NCI-H446 treated with DMSO at 0.1 percent for 48 hours (cell line): ENCODE results near the gene CD2.

Source experiments
- DNase-seq: peaks from one replicate; lab custom pipeline; 2025; lab: John Stamatoyannopoulos, UW

The CD2 gene

GRCh38 chr1:116760996-116761665 is 6.9 kb downstream of the CD2 start:
- DNase-seq: no peak

- DNase-seq: no peak
These were observed 8.1 kb downstream of the CD2 start for GRCh38 chr1:116762281-116762680.

DNA sequence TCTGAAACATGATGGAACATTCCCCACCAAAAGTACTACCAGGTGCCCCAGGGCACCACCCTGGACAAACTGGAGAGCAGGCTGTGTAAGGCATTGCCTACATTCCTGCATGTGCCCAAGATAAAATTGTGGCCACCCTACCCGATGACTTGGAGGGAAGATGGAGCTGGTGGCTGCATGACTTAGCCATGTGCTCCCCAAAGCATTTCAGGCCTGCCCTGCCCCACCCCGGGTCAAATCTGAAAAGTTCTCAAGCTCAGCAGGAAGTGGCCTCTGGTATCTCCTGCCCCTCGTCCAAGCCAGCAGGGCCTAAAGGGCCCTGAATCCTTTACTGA is 8.5 kb downstream of the CD2 start:
- DNase-seq: no peak

- DNase-seq: no peak
These were observed 9.0 kb downstream of the CD2 start for GRCh38 chr1:116763116-116763786.

- DNase-seq: no peak
These were observed 9.7 kb downstream of the CD2 start for GRCh38 chr1:116763787-116764465.

- no peak for DNase-seq
These were observed 10.3 kb downstream of the CD2 start for GRCh38 chr1:116764466-116764898.

DNA sequence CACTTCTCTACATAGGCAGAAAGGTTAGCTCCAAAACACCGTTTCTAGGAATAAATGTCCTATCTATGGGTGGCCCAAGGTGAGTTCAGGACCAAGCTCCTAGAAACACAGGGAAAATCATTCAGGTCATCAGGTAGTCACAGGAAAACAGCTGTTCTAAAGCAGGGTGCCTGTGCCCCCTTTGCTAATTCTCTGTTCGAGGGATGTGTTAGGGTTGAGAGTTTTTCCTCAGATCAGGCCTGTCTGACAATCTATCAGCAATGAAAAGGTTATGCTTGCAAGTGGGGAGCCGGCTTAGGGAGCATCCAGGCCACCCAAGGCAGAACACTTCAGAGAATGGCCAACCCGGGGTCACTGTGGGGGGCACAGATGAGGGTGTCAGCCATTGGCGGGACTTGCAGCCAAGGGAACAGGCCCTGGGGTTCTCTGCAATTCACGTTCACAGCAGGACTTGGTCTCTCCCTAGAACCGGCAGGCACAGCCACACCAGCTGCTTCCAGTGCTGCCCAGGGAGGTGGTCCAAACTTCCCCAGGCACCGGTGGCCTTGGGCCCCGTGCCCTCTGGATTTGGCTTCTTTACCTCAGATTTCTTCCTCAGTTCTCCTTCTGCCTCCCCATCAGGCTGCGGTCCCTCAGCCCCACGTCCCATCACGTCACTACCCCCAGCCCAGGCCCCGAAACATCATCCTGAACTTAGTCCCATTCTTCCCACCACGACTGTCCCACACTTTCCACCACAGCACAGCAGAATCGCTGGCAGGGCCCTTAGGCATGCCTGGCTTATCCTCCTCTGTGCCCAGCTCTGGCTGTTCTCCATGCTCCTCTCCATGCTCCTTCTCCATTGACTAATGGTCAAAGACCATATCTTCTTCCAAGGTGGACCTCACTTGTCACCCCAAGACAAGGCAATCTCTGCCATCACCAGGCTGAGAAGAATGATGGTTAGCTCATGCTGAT is 11.0 kb downstream of the CD2 start:
- no peak for DNase-seq

DNA sequence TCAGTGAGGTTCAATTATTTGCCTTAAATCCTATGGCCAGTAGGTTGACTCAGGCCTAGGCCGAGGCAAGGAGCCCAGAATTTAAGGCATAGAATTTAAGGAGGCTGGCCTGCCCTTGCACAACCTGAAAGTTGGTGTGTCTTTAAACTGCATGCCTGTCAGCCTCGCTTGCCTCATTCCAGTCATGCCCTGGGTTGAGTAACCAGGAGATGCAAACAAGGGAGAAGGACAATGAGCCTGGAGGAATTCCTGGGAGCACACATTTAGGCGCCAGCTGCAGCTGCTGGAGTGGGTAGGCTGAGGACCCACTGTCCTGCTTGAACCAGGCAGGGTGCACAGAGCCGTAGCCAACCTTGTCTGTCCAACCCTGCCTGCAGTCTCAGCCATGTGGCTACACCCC is 11.7 kb downstream of the CD2 start:
- DNase-seq: no peak

- DNase-seq: no peak
These were observed 12.6 kb downstream of the CD2 start for GRCh38 chr1:116766616-116767469.

DNA sequence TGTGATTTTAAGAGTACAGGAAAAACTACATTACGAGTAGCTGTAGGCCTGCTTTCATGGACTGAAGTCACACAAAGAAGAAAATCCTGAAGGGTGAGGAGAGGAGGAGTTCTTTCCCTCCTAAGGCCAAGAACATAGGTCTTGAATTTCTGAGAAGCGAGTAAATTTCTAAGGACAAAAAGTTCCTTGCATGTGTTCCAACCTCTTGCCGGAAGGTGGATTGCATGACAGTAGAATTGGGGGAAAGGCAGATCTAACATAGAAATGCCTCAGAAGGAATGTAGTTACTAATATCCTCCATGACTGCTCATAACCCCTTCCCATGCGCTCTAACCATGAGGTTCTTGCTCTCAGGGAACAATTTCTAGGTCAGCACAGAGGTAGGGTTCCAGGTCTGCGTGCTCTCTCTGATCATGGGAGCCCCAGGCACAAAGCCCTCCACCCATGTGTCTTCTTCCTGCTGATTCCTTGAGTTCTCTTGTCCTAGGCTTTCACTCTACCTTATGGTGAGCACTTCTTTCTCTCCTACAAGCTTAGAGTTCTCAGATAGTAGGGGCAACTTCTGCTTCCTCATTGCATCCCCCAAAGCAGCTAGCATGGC is 13.7 kb downstream of the CD2 start:
- no peak for DNase-seq

- DNase-seq: no peak
These were observed 14.3 kb downstream of the CD2 start for GRCh38 chr1:116768416-116769103.

DNA sequence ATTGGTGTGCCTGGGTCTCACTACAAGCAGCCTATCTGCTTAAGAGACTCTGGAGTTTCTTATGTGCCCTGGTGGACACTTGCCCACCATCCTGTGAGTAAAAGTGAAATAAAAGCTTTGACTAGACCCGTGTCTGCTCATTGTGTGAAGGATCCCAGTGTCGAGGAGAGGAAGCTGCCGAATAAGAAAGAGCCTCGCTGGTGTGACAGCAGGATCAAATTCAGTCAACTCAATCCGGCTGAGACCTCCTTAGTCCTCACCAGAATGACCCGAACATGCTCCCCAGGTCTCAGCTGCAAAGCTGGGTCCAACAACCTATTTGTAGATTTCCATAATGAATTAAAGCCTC is 14.8 kb downstream of the CD2 start:
- DNase-seq: no peak

- no peak for DNase-seq
These were observed 15.3 kb downstream of the CD2 start for GRCh38 chr1:116769561-116769977.

DNA sequence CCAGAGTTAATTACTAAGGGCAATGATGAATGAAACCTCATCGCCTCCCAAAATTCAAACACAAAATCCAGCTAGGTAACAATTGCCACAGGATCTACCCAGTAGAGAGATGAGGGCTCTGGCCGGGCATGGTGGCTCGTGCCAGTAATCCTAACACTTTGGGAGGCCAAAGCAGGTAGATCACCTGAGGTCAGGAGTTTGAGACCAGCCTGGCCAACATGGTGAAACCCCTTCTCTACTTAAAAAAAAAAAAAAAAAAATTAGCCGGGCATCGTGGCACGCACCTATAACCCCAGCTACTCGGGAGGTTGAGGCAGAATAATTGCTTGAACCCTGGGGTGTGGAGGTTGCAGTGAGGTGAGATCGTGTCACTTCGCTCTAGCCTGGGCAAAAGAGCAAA is 15.8 kb downstream of the CD2 start:
- no peak for DNase-seq

GRCh38 chr1:116770625-116771024 is 16.4 kb downstream of the CD2 start:
- no peak for DNase-seq

- no peak for DNase-seq
These were observed 17.9 kb downstream of the CD2 start for GRCh38 chr1:116771997-116772647.

DNA sequence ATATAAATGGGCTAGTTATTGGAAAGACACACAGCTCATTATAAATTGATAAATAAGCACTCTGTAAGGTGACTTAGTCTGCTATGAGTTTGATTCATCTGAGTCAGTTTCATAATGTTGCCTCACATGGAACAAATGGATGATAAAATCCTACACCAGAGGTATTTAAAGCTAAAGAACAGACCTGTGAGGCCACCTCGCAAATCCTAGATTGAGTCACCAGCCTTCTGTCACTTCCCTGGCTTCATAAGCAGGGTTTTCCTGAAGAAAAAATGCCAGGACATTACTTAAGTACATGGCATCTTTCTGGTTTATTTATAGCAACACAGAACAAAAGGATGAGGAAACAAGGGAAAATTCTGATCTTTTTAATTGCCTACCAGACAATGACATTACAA is 18.4 kb downstream of the CD2 start:
- DNase-seq: no peak

GRCh38 chr1:116775116-116775752 is 21.0 kb downstream of the CD2 start:
- DNase-seq: no peak
